Erythroblast (primary cell): ENCODE results near the gene DEFB119.

Source experiments
- DNase-seq, 2 experiments: peaks; one replicate each; lab custom pipeline; 2025; lab: John Stamatoyannopoulos, UW
- GATA1 ChIP-seq: IDR thresholded peaks from 2 replicates; pipeline ENCODE4 v1.6.1; 2011; ENCODE audit warnings: low read depth, mild to moderate bottlenecking, control low read depth, low read length, moderate library complexity
- POLR2A ChIP-seq: IDR thresholded peaks from 2 replicates; pipeline ENCODE4 v1.6.1; 2011; ENCODE audit warnings: mild to moderate bottlenecking, low read length

DEFB119 gene

GRCh38 chr20:31363295-31363694 is 27.1 kb downstream of the DEFB119 start:
- no peak for TF ChIP-seq GATA1
- TF ChIP-seq POLR2A = no peak
- DNase-seq = no peak

- TF ChIP-seq POLR2A (no peak), GATA1 (no peak)
- no peak for DNase-seq
Measured at GRCh38 chr20:31355981-31356380, 34.4 kb downstream of the DEFB119 start.

GRCh38 chr20:31341470-31341869 is 48.9 kb downstream of the DEFB119 start:
- DNase-seq = no peak
- TF ChIP-seq POLR2A = no peak
- TF ChIP-seq GATA1 = no peak

GRCh38 chr20:31330893-31331292 is 59.5 kb downstream of the DEFB119 start:
- TF ChIP-seq GATA1 = no peak
- TF ChIP-seq POLR2A = no peak

More at GRCh38 chr20:31330893-31331292, 59.5 kb downstream of the DEFB119 start:
- DNase-seq = no peak
